MCF 10A (cell line): ENCODE results near the gene PI16. TPM values are rescaled to one million over a fixed set of nuclear protein-coding genes. Genes with fewer than 3 reads are reported as not detected.
A peak's percentile ranks its signal among the peaks of the same experiment; 100 is the strongest.

ENCODE experiments used
- BruUV-seq: library from RNA; stranded (reverse); fragments of 400-500 nt; replicated peaks from 2 replicates; lab custom pipeline; 2021; lab: Mats Ljungman, UMichigan
- CTCF ChIA-PET: fragments of 300-600 bp; sonication (Branson Sonifier 250); formaldehyde crosslinking; extraction: SDS; loops from one replicate; lab custom pipeline; 2021; ENCODE audit warnings: antibody characterized with exemption, inconsistent platforms; lab: Yijun Ruan, JAX
- POLR2A ChIA-PET: fragments of 300-600, 350-650 bp; sonication (Branson Sonifier 250); formaldehyde crosslinking; extraction: SDS; loops from one replicate; lab custom pipeline; 2020; ENCODE audit warnings: antibody characterized with exemption, inconsistent platforms; lab: Yijun Ruan, JAX
- DNase-seq: peaks from one replicate; pipeline ENCODE4 v3.0.0-alpha.2; 2018; ENCODE audit not compliant: unreplicated experiment
- H3K27ac Mint-ChIP-seq: one replicate; pipeline ENCODE4 v1.8.0; 2022; ENCODE audit warnings: mild to moderate bottlenecking, low read depth, mixed read lengths; ENCODE audit not compliant: unreplicated experiment
- H3K27me3 Mint-ChIP-seq: one replicate; pipeline ENCODE4 v1.8.0; 2022; ENCODE audit warnings: mixed read lengths; ENCODE audit not compliant: insufficient read depth, unreplicated experiment
- H3K36me3 Mint-ChIP-seq: one replicate; pipeline ENCODE4 v1.8.0; 2022; ENCODE audit warnings: mild to moderate bottlenecking, moderate library complexity, mixed read lengths; ENCODE audit not compliant: insufficient read depth, unreplicated experiment
- H3K4me1 Mint-ChIP-seq: one replicate; pipeline ENCODE4 v1.8.0; 2022; ENCODE audit warnings: mixed read lengths; ENCODE audit not compliant: insufficient read depth, unreplicated experiment
- H3K4me3 Mint-ChIP-seq: one replicate; pipeline ENCODE4 v1.8.0; 2022; ENCODE audit warnings: mild to moderate bottlenecking, moderate library complexity, mixed read lengths; ENCODE audit not compliant: unreplicated experiment
- H3K9me3 Mint-ChIP-seq: one replicate; pipeline ENCODE4 v1.8.0; 2022; ENCODE audit warnings: mixed read lengths; ENCODE audit not compliant: unreplicated experiment
- intact Hi-C: fragments of 100-400 bp; cut with micrococcal nuclease; formaldehyde crosslinking; loops from 2 replicates; pipeline ENCODE4 v1.14.1; 2022
- total RNA-seq: library from RNA; stranded (reverse); gene quantifications from 2 replicates; pipeline ENCODE4 v1.2.3, GENCODE V29; 2022
- TF ChIP-seq, protein P1 (sequence below): fragments of 200-600 bp; IDR thresholded peaks from one replicate; pipeline ENCODE4 v1.8.0; 2022; ENCODE audit warnings: antibody characterized with exemption, mild to moderate bottlenecking; ENCODE audit not compliant: unreplicated experiment

Gene PI16
- total RNA-seq, 1 experiment from 2014 or later, result not detected

DNA sequence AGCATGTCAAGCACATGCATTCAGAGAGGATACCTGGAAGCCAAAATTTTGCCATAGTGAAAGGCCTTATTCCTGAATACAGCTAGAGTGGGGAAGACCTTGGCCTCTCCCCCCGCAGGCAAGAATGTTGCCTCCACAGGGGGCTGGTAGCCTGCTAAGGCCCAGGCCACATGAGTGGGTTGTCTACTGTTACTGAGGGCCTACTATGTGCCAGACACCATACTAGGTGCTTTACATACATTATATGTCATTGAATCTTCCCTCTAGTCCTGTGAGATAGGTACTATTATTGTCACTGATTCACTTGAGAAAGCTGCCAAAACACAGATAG is 642 bp upstream of the PI16 start:
- H3K4me1 Mint-ChIP-seq, result peaks cover 31% of the 10 kb centered on the region
- no peak overlapping the region for H3K4me3 Mint-ChIP-seq
- CTCF ChIA-PET, result no interaction called here
- H3K36me3 Mint-ChIP-seq, result no peaks in the 10 kb centered on the region
- BruUV-seq, result no TSS peak
- no peaks in the 10 kb centered on the region for H3K27me3 Mint-ChIP-seq
- H3K27ac Mint-ChIP-seq, result no peak overlapping the region
- no peak for DNase-seq
- TF ChIP-seq, protein P1, sequence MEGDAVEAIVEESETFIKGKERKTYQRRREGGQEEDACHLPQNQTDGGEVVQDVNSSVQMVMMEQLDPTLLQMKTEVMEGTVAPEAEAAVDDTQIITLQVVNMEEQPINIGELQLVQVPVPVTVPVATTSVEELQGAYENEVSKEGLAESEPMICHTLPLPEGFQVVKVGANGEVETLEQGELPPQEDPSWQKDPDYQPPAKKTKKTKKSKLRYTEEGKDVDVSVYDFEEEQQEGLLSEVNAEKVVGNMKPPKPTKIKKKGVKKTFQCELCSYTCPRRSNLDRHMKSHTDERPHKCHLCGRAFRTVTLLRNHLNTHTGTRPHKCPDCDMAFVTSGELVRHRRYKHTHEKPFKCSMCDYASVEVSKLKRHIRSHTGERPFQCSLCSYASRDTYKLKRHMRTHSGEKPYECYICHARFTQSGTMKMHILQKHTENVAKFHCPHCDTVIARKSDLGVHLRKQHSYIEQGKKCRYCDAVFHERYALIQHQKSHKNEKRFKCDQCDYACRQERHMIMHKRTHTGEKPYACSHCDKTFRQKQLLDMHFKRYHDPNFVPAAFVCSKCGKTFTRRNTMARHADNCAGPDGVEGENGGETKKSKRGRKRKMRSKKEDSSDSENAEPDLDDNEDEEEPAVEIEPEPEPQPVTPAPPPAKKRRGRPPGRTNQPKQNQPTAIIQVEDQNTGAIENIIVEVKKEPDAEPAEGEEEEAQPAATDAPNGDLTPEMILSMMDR, result no peak
- POLR2A ChIA-PET, result interaction anchor here (0.6 to 1.0 kb wide), 2 partner anchors 12 to 17 kb away, joined by 3 to 4 read pairs; no protein-coding TSS in a partner anchor
- no peaks in the 10 kb centered on the region for H3K9me3 Mint-ChIP-seq
- intact Hi-C loops, result no loop called here

DNA sequence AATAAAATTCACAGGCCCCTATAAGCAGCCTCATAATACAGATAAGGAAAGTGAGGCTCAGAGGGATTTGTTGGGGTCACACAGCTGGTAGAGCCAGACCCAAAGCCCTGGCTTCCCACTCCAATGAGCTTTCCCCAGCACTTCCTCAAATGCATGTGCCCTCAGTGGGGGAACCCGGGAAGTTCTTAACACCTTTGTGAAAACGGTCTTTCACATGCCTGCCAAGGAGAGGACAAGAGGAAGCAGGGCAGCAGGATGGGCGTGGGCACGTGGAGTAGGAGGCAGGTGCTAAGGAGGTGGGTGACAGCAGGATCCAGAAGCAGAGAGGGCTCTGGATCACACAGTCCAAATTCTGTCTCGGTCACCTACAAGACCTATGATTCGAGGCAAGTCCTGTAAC is 598 bp downstream of the PI16 start:
- BruUV-seq, result no TSS peak
- peak overlapping the region; percentile 61 for H3K27ac Mint-ChIP-seq
- H3K36me3 Mint-ChIP-seq, result no peaks in the 10 kb centered on the region
- POLR2A ChIA-PET, result interaction anchor here (0.6 to 1.8 kb wide), 4 partner anchors 9 to 81 kb away, joined by 3 to 8 read pairs (median 4); partner anchors contain the start of gene MTCH1
- CTCF ChIA-PET, result no interaction called here
- H3K4me1 Mint-ChIP-seq, result peaks cover 20% of the 10 kb centered on the region
- H3K9me3 Mint-ChIP-seq, result no peaks in the 10 kb centered on the region
- intact Hi-C loops, result no loop called here
- TF ChIP-seq, protein P1, result no peak
- H3K4me3 Mint-ChIP-seq, result no peak overlapping the region
- DNase-seq, result no peak
- no peaks in the 10 kb centered on the region for H3K27me3 Mint-ChIP-seq

DNA sequence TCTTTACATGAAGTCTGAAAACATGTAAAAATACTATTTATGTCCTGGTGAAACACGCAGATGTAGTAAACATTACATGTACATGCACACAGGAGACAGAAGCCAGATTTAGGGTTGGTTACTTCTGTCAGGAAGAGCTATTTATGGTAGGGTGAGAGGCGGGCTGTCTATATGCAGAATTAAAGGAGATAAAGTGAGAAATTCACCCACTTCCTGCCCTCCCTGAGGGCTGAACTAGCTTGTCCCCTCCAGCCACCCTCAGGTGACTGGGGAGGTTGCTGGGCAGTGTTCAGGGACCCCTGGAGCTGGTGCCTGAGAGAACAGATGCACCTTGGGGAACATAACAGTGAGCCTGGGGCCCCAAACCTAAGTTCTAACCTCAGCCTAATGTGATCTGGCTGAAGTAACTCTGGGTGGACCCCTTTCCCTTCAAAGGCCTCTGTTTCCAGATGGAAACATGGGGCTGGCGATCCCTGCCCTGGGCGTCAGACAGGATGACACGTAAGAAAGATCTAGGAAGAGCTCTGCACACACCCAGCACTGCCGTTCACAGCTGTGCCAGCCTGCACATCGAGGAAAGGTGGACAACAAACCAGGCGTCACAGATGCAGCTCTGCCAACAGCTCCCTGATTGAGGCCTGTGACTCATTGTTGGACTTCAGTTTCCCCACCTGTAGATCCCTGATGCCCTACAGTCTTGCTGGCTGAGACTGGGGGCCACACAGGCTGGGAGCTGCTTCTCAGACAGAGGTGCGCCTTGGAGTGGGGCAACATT is 1.3 kb downstream of the PI16 start:
- BruUV-seq, result no TSS peak
- no peaks in the 10 kb centered on the region for H3K9me3 Mint-ChIP-seq
- peak; percentile 80 for DNase-seq
- H3K4me3 Mint-ChIP-seq, result no peak overlapping the region
- H3K36me3 Mint-ChIP-seq, result no peaks in the 10 kb centered on the region
- TF ChIP-seq, protein P1, result no peak
- peak overlapping the region; percentile 61 for H3K27ac Mint-ChIP-seq
- CTCF ChIA-PET, result interaction anchor here (0.9 kb wide), 2 partner anchors 9 to 46 kb away, joined by 3 read pairs; no protein-coding TSS in a partner anchor
- intact Hi-C loops, result no loop called here
- POLR2A ChIA-PET, result interaction anchor here (0.6 to 1.8 kb wide), 10 partner anchors 8 to 315 kb away, joined by 3 to 8 read pairs (median 3); partner anchors contain the start of gene MTCH1
- H3K4me1 Mint-ChIP-seq, result peaks cover 25% of the 10 kb centered on the region
- H3K27me3 Mint-ChIP-seq, result no peaks in the 10 kb centered on the region

DNA sequence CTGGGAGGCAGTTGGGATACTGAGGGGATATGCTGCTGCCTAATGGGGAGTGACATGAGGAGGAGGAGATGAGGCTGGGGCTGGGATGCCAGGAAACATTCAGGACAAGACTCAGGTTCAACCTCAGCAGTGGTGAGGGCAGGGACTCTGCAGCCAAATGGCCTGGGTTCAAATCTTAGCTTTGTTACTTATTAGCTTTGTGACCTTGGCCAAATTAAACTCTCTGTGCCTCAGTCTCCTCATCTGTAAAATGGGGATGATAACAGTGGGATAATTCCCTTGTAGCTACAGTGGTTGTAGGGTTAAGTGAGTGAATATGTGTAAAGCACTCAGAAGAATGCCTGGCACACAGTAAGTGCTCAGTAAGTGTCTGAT is 1.9 kb downstream of the PI16 start:
- no TSS peak for BruUV-seq
- Mint-ChIP-seq H3K9me3 (no peaks in the 10 kb centered on the region), H3K36me3 (no peaks in the 10 kb centered on the region), H3K27ac (no peak overlapping the region), H3K4me3 (no peak overlapping the region), H3K27me3 (no peaks in the 10 kb centered on the region), H3K4me1 (peaks cover 31% of the 10 kb centered on the region)
- ChIA-PET POLR2A (interaction anchor here (0.7 to 1.8 kb wide), 8 partner anchors 9 to 316 kb away, joined by 3 to 8 read pairs (median 3); partner anchors contain the start of gene MTCH1), CTCF (interaction anchor here (0.8 to 0.9 kb wide), 3 partner anchors 9 to 253 kb away, joined by 3 read pairs; no protein-coding TSS in a partner anchor)
- intact Hi-C loops, result no loop called here
- DNase-seq, result no peak
- TF ChIP-seq, protein P1, result no peak
